ENCODE measurements around the gene FCER1G. TPM values are rescaled to one million over a fixed set of nuclear protein-coding genes. Genes with fewer than 3 reads are reported as not detected.

The FCER1G gene
- total RNA-seq, 1 donor: not detected

DNA sequence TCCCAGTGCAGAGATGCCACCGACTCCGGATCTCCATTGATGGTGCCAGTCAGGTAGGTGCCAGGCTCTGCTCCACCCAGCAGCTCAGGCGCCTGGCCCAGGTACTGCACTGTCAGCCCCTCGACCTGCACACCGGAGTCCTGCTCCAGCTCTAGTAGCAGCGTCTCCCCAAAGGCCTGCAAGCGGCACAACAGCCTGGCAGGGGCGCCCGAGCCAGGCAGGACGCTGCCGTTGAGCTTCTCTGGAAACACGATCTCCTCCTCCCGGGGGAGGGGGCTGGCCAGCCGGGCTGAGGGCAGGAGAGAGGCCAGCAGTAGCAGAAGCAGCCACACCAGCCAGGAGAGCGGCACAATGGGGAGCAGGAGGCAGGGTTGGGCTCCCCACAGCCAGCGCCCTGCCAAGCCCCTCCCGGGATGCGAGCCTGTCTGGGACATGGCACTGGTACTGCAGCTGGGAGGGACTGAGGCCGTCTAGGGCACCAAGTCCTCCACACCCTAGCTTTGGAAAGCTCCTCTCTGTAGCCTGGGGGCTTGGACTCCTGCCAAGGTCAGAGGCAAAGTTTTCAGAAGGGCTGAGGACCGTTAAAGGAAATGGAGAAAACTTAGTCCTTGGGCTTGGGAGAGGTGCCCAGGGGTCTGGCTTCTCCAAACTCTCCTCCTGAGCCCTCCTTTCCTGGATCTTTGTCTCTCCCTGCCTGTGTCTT lies 16.8 kb upstream of the FCER1G start:
- peak; percentile 32 for DNase-seq (ENCODE audit: low read depth)
- TF ChIP-seq, protein P1, sequence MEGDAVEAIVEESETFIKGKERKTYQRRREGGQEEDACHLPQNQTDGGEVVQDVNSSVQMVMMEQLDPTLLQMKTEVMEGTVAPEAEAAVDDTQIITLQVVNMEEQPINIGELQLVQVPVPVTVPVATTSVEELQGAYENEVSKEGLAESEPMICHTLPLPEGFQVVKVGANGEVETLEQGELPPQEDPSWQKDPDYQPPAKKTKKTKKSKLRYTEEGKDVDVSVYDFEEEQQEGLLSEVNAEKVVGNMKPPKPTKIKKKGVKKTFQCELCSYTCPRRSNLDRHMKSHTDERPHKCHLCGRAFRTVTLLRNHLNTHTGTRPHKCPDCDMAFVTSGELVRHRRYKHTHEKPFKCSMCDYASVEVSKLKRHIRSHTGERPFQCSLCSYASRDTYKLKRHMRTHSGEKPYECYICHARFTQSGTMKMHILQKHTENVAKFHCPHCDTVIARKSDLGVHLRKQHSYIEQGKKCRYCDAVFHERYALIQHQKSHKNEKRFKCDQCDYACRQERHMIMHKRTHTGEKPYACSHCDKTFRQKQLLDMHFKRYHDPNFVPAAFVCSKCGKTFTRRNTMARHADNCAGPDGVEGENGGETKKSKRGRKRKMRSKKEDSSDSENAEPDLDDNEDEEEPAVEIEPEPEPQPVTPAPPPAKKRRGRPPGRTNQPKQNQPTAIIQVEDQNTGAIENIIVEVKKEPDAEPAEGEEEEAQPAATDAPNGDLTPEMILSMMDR (IDR thresholded peaks at IDR 0.05; ENCODE audit: insufficient read depth, low read length): no peak
- H3K4me3 ChIP-seq (ENCODE audit: low read depth, low read length): peak overlapping the region; percentile 68

DNA sequence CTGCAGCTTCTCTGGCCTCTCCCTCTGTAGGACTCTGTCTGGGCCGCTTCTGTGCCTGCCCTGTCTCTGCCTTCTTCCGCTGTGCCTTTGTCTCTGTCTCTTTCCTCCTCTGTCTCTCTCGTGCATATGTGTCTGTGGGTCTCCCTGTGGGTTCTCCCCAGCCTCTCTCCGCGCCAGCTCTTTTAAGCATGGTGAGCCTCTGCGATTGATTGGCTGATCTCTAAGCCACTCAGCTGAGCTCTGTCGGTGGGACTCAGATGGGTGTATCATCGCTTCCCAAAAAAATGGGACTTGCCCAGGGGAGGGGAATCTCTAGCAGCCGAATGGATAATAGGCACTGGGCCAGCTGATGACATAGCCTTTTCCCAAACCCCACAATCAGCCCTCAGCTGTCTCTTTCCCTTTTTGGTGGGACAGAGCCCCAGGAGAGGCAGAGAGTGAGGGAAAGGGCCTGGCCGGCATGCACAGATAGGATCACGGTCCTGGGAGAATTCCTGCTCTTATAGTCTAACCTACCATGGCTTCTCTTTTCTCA lies 16.1 kb upstream of the FCER1G start, which contains the start of gene ADAMTS4:
Gene ADAMTS4, minus strand, starts transcription at position 158 of the 535 bp plus-strand sequence. CDS start 427 bp downstream, outside the sequence.
- peak within 1 kb of the TSS; percentile 68 for H3K4me3 ChIP-seq (ENCODE audit: low read depth, low read length)

GRCh38 chr1:161199506-161200139 lies 15.5 kb upstream of the FCER1G start:
- no peak overlapping the region for H3K4me3 ChIP-seq (ENCODE audit: low read depth, low read length)
- TF ChIP-seq, protein P1 (IDR thresholded peaks at IDR 0.05; ENCODE audit: insufficient read depth, low read length): no peak
- DNase-seq (ENCODE audit: low read depth): no peak

More for the DNA sequence above, 16.1 kb upstream of the FCER1G start, which contains the start of gene ADAMTS4:
- TF ChIP-seq, protein P1 (IDR thresholded peaks at IDR 0.05; ENCODE audit: insufficient read depth, low read length): no peak
- peak; percentile 91 for DNase-seq (ENCODE audit: low read depth)

GRCh38 chr1:161200421-161200991 lies 14.6 kb upstream of the FCER1G start:
- no peak overlapping the region for H3K4me3 ChIP-seq (ENCODE audit: low read depth, low read length)
- no peak for DNase-seq (ENCODE audit: low read depth)
- TF ChIP-seq, protein P1 (IDR thresholded peaks at IDR 0.05; ENCODE audit: insufficient read depth, low read length): no peak

DNA sequence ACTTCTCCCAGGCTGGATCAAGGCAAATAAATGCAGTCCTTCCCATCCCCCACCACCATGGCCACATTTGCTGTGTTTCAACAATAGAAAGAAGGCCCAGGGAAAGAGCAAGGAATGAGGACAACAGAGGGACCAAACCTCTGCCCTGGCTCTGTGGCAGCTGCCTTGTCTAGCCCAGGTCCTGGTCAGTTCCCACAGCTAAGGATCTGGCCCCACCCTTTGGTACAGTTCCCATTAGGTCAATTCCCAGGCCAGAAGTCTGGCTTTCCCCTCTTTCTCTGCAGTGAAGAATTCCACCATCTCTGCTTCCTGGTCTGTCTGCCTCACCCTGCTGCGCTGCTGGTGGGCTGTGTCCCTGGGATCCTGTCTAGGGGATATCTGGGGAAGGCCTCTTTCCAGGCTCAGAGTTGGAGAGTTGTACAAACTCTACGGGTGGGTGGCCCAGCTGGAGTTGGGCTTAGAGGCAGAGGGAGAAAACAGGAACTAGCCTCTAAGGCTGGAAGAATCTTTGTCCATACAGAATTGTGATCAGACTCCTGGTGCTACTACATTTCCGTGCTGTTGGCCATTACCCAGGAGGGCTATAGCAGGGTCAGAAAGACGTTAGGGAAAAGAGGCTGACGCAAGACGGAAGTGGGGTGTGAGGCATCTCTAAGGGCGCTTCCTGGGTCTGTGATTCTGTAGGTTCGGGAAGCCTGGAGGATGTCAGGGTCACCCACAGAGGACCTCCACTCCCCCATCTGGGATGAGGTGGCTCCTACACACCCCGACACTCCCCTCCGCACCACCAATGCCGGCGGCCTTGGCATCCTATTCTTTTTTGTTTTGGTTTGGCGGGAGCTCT lies 13.9 kb upstream of the FCER1G start:
- TF ChIP-seq, protein P1 (IDR thresholded peaks at IDR 0.05; ENCODE audit: insufficient read depth, low read length): no peak
- H3K4me3 ChIP-seq (ENCODE audit: low read depth, low read length): peak overlapping the region; percentile 67
- peak; percentile 88 for DNase-seq (ENCODE audit: low read depth)
